ENCODE data around the gene NHERF1. TPM values are rescaled to one million over a fixed set of nuclear protein-coding genes. Genes with fewer than 3 reads are reported as not detected.
A peak's percentile ranks its signal among the peaks of the same experiment; 100 is the strongest.

NHERF1 gene
- total and polyA plus RNA-seq, 2 donors (not counting 1 experiment from before 2014, with no cell fraction given): 56.2 to 81.8 TPM

DNA sequence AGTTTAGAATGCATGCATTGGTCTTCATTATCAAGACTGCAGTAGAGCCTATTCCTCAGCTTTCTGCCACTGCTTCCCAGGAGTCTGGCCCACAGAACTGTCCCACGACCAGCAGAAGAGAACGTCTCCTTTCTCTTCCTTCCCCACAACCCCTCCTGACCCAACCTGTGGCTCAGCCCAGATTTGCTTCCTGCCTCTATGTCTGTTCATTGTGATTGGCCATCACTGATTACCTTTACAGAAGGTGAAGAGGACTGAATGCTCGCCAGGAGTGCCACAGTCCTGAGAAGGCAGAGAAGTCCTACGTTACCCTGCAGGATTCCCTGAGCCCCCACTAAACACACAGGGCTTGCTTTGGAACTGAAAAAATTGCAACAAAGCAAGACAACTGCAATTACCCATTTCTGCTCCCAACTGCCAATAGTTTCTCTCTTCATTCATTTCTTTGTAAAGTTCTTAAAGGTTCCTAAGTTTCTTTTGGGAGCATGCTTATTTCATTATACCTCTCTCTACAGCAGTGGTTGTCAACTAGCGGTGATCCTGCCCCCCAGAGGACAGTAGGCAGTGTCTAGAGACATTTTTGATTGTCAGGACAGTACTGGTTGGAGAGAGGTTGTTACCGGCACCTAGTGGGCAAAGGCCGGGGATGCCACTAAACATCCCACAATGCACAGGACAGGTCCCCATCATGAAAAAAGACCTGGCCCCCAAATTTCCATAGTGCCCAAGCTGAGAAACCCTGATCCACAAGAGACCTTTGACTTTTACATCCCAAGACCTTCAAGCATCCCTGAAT is 32.2 kb downstream of the NHERF1 start:
- intact Hi-C loops (cut with micrococcal nuclease): no loop called here
- peaks cover 43% of the 10 kb centered on the region for H4K20me1 ChIP-seq (ENCODE audit: control insufficient read depth, insufficient read depth, low read length, poor library complexity, severe bottlenecking)
- H3K27me3 ChIP-seq (replicated peaks in 1 of 4; ENCODE audit: control extremely low read depth in 1 of 4, control insufficient read depth in 3 of 4, insufficient read depth in 4 of 4, low read length in 3 of 4): no peaks in the 10 kb centered on the region
- peak overlapping the region; percentile 61 to 81 for H3K27ac ChIP-seq (ENCODE audit: low read length in 2 of 2)
- peaks cover 31% of the 10 kb centered on the region for H3K79me2 ChIP-seq (ENCODE audit: control insufficient read depth, insufficient read depth, low read length)
- peak overlapping the region; percentile 43 for H3K4me2 ChIP-seq (replicated peaks; ENCODE audit: low read depth, low read length, poor library complexity, severe bottlenecking)
- H3K36me3 ChIP-seq (replicated peaks in 1 of 2; ENCODE audit: control extremely low read depth in 1 of 2, control insufficient read depth in 1 of 2, extremely low read depth in 1 of 2, insufficient read depth in 2 of 2, low read length in 1 of 2): peaks cover 0 to 8% of the 10 kb centered on the region in 2 experiments
- Mint-ChIP-seq H3K9me3 (ENCODE audit: insufficient read depth) (no peaks in the 10 kb centered on the region), H3K4me3 (peak overlapping the region; percentile 73), H3K27me3 (no peaks in the 10 kb centered on the region), H3K27ac (peak overlapping the region; percentile 93), H3K4me1 (peaks cover 75% of the 10 kb centered on the region)
- no peak overlapping the region for H2AFZ ChIP-seq (ENCODE audit: insufficient read depth, low read depth, low read length, poor library complexity, severe bottlenecking)
- ATAC-seq (ENCODE audit: low read depth): no peak
- DNase-seq: peak; percentile 55
- no peaks in the 10 kb centered on the region for H3K9me3 ChIP-seq (ENCODE audit: control extremely low read depth in 1 of 3, control insufficient read depth in 2 of 3, insufficient read depth in 1 of 3, low read length in 2 of 3)
- POLR2A ChIA-PET: interaction anchor here (1.2 to 1.3 kb wide), 2 partner anchors 38 to 123 kb away, joined by 3 to 6 read pairs; no protein-coding TSS in a partner anchor
- H3K9ac ChIP-seq (ENCODE audit: low read length): no peak overlapping the region
- CTCF ChIA-PET: interaction anchor here (0.7 to 7.1 kb wide), 14 partner anchors 8 to 214 kb away, joined by 3 to 41 read pairs (median 9); partner anchors contain the start of genes CD300H and RAB37
- H3K4me1 ChIP-seq (ENCODE audit: control insufficient read depth in 2 of 2, insufficient read depth in 2 of 2, low read length in 2 of 2): peaks cover 44 to 64% of the 10 kb centered on the region in 2 donors
- TF ChIP-seq EZH2 (IDR thresholded peaks at IDR 0.05; ENCODE audit: borderline replicate concordance, insufficient read depth, low read depth, low read length, poor library complexity, severe bottlenecking) (no peak), CTCF (IDR thresholded peaks at IDR 0.05) (peak; percentile 36)
- H3K4me3 ChIP-seq (ENCODE audit: control extremely low read depth in 1 of 5, extremely low read depth in 1 of 5, insufficient read depth in 1 of 5, low read depth in 2 of 5, low read length in 4 of 5): no peak overlapping the region
- 34% methylated on average over 4 of the region's 7 CpGs for WGBS (ENCODE audit: insufficient coverage)

GRCh38 chr17:74782571-74782970 is 34.1 kb downstream of the NHERF1 start:
- H3K9me3 Mint-ChIP-seq (ENCODE audit: insufficient read depth): no peaks in the 10 kb centered on the region
- Histone ChIP-seq H3K4me1 (ENCODE audit: control insufficient read depth in 2 of 2, insufficient read depth in 2 of 2, low read length in 2 of 2) (peaks cover 35 to 60% of the 10 kb centered on the region in 2 donors), H4K20me1 (ENCODE audit: control insufficient read depth, insufficient read depth, low read length, poor library complexity, severe bottlenecking) (peaks cover 43% of the 10 kb centered on the region), H2AFZ (ENCODE audit: insufficient read depth, low read depth, low read length, poor library complexity, severe bottlenecking) (no peak overlapping the region), H3K27ac (ENCODE audit: low read length in 2 of 2) (no peak overlapping the region), H3K4me2 (replicated peaks; ENCODE audit: low read depth, low read length, poor library complexity, severe bottlenecking) (no peak overlapping the region), H3K79me2 (ENCODE audit: control insufficient read depth, insufficient read depth, low read length) (peaks cover 25% of the 10 kb centered on the region), H3K9me3 (ENCODE audit: control extremely low read depth in 1 of 3, control insufficient read depth in 2 of 3, insufficient read depth in 1 of 3, low read length in 2 of 3) (no peaks in the 10 kb centered on the region), H3K9ac (ENCODE audit: low read length) (no peak overlapping the region), H3K27me3 (replicated peaks in 1 of 4; ENCODE audit: control extremely low read depth in 1 of 4, control insufficient read depth in 3 of 4, insufficient read depth in 4 of 4, low read length in 3 of 4) (no peaks in the 10 kb centered on the region), H3K4me3 (ENCODE audit: control extremely low read depth in 1 of 5, extremely low read depth in 1 of 5, insufficient read depth in 1 of 5, low read depth in 2 of 5, low read length in 4 of 5) (no peak overlapping the region), H3K36me3 (replicated peaks in 1 of 2; ENCODE audit: control extremely low read depth in 1 of 2, control insufficient read depth in 1 of 2, extremely low read depth in 1 of 2, insufficient read depth in 2 of 2, low read length in 1 of 2) (peaks cover 0 to 13% of the 10 kb centered on the region in 2 experiments)
- CTCF ChIA-PET: interaction anchor here (0.6 to 7.1 kb wide), 6 partner anchors 9 to 125 kb away, joined by 3 to 41 read pairs (median 7); no protein-coding TSS in a partner anchor
- intact Hi-C loops (cut with micrococcal nuclease): no loop called here
- ATAC-seq (ENCODE audit: low read depth) (no peak), DNase-seq (no peak)
- H3K4me1 Mint-ChIP-seq: peaks cover 71% of the 10 kb centered on the region
- TF ChIP-seq CTCF (IDR thresholded peaks at IDR 0.05) (no peak), EZH2 (IDR thresholded peaks at IDR 0.05; ENCODE audit: borderline replicate concordance, insufficient read depth, low read depth, low read length, poor library complexity, severe bottlenecking) (no peak)
- POLR2A ChIA-PET: no interaction called here
- H3K4me3 Mint-ChIP-seq: no peak overlapping the region
- no peaks in the 10 kb centered on the region for H3K27me3 Mint-ChIP-seq
- WGBS (ENCODE audit: insufficient coverage): 100% methylated on average over 1 of the region's 5 CpGs
- no peak overlapping the region for H3K27ac Mint-ChIP-seq
